HG03469 (cell line): ENCODE results near the gene DMWD.

Source experiments
- ATAC-seq: cut with Tn5 transposase; IDR thresholded peaks from one replicate; pipeline ENCODE4 v1.9.1; 2021; ENCODE audit warnings: mild to moderate bottlenecking, moderate library complexity, moderate number of reproducible peaks; ENCODE audit not compliant: unreplicated experiment

Gene DMWD, protein sequence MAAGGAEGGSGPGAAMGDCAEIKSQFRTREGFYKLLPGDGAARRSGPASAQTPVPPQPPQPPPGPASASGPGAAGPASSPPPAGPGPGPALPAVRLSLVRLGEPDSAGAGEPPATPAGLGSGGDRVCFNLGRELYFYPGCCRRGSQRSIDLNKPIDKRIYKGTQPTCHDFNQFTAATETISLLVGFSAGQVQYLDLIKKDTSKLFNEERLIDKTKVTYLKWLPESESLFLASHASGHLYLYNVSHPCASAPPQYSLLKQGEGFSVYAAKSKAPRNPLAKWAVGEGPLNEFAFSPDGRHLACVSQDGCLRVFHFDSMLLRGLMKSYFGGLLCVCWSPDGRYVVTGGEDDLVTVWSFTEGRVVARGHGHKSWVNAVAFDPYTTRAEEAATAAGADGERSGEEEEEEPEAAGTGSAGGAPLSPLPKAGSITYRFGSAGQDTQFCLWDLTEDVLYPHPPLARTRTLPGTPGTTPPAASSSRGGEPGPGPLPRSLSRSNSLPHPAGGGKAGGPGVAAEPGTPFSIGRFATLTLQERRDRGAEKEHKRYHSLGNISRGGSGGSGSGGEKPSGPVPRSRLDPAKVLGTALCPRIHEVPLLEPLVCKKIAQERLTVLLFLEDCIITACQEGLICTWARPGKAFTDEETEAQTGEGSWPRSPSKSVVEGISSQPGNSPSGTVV

DNA sequence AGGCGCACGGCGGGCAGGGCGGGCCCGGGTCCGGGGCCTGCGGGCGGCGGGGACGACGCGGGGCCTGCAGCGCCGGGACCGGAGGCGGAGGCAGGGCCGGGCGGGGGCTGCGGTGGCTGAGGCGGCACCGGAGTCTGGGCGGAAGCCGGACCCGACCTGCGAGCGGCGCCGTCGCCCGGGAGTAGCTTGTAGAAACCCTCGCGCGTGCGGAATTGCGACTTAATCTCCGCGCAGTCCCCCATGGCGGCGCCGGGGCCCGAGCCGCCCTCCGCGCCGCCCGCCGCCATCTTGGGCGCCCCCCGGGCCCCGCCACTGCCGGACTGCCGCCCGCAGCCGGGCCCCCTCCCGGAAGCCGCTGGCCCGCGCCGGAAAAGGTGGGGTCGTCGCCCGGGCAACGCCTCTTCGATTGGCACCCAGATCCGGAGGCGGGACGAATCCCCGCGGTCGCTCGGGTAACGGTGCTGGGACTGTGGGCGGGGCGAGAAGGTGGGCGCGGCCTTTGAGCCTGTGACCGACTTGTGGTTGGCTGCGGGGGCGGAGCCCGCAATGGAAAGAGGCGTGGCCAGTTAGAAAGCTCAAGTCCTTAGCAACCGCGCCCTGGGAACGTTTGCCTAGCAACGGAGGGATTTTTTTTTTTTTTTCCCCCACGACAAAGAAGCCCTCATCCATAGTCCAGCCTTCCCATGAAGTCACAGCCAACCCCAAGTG, at the start of gene DMWD:
Gene DMWD (minus strand): TSS at position 376 of the 708 bp plus-strand sequence. CDS start 89 bp downstream, at position 287.
- ATAC-seq = peak; percentile 65

DNA sequence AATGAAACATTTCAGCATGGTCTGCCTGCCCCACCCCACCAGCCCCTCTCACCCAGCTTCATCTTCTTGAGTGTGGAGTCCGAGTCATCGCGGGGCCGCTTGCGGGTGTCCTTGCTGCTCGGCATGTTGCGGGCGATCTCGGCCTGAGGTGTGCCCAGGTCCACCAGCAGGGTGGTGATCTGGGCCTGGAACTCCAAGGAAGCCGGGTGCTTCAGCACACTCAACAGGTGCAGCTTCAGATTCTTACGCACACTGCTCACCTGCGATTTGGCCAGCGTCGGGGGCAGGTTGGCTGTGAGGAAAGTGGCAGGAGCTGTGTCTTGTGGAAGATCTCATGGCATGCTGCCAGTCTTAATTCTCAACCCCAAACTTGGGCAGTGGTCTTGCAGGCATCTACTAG, 49.6 kb upstream of the DMWD start:
- ATAC-seq = no peak

DNA sequence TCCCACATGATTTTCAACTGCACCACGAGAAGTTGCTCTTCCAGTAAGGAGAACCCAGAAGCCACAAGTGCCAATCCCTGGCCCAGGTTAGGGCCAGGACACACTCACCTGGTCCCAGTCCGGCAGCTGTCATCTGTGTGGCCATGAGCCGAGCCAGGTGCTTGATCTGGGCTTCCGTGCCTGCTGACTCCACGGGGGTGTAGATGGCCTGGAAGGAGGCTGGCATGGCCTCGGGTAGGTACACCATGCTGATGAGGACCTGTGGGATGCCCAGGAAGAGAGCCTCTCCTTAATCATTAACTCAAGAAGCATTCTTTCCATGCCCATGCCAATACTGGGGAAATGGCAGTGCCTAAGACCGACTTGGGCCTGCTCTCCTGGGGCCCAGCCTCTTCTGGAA, 42.3 kb upstream of the DMWD start:
- no peak for ATAC-seq

DNA sequence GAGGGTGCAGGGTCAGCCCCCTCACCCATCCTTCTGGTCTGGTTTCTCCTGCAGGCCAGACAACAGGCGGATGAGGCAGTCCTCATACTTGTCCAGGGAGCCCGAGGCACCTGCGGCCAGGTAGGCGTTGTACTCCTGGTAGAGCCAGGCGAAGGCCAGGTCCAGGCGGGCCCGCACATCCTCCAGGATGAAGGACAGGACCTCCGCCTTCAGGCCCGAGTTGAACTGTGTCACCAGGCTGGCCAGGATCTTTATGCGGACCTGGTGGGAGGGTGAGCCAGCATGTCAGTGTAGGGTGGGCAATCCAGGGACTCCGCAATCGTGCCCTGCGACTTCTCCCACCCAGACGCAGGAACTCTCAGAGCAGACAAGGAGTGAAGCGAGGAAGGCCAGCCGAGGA, 36.3 kb upstream of the DMWD start:
- ATAC-seq = no peak

DNA sequence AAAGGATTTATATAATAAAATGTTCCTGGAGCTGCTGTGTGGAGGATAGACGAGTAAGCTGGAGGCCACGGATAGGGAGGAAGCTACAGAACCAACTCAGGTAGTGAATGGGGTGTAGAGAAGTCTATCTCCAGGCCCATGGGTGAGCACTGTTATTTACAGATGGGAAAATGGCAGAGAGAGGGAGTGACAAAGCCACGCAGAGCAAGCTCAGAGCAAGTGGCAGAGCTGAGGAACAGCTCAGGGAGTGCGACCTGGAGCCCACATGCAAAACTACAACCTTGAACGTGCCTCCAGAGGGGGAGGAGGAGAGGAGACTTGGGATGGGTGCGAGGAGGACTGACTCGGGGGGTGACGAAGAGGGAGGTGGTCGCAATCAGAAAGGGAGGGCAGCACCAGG, 35.9 kb upstream of the DMWD start:
- no peak for ATAC-seq

DNA sequence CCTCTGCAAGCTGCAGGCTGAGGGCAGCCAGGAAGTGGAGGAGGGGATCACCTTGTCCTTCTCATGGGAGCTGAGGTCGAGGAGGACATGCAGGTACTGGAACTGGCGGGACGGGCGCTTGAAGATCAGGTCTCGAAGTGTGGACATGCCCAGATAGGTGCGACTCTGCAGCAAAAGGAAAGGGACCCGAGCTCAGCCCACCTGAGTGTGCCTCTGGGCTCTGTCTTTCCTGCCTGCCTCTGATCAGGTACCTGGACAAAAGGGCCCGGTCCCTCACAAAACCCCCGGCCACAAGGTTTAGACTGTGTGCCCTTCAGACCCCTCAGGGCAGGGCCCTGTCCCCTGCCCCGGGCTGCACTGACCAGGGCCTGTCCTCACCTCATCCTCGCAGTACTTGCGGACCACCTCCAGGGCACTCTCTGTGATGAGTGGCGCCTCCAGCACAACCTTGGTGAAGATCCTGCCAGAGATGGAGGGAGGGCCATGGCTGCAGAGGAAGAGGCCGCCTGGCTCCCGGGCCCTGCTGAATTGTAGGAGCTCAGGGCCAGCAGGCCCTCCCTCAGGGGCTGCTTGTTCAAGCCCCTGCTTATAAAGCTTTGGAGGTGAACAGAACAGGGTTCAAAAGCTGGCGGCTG, 34.9 kb upstream of the DMWD start:
- ATAC-seq = no peak

DNA sequence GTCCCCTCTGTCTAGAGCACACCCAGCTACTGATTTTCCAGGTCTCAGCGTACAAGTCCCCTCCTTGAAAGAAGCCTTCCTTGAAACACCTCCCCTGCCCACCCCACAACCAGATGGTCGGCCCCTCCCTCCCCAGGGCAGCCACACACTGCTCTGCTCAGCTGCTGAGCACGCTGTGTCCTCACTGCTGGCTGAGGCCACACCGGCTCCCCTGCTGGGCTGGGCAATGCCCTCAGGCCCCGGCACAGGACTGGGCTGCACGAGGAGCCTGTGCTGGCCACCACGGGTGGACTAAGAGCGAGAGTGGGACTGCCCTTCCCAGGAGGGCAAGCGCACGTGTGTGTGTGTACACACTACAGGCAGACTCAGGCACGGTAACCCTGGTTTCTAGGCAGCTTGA, 34.3 kb upstream of the DMWD start:
- ATAC-seq = no peak

DNA sequence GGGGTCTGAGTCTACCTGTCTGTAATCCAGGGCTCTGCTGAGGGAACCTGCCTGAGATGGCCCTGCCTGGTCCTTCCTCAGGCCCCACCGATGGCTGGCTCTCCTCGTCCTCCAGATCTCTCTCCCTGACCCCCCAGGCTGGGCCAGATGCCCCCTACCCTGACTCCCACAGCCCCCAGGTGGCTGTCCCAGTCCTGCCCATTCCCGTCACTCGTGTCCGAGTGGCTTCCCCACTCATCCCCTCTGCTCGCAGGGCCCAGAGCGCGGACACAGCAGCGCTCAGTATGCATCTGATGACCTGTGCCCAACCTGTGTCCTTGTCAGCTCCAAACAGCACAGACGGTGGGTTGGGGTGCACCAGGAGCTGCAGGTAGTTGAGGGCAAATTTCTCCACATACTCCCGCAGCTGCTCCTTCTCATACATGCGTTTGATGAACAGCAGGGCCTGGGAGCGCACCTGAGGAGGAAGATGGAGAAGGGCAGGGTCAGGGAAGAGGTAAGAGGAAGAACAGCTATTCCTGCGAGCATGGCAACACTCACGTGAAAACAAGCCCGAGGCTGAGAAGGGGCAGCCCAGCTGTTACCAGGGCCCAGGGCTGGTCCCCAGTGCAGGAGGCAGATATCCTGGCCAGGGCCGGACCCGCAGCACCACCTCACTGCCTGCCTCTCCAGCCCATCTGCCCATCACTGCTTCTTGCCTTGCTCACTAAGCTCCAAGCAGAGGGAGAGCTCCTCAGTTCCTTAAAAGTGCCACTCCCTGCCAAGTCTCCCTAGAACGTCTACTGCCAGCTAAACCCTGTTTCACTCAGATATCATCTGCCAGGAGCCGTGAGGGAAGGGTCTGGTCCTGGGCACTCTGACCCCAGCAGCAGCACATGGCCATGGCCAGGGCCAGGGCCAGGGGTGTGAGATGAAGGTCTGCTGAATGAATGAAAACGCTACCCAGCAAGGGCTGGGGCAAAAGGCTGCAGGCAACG, 33.6 kb upstream of the DMWD start:
- ATAC-seq = no peak

DNA sequence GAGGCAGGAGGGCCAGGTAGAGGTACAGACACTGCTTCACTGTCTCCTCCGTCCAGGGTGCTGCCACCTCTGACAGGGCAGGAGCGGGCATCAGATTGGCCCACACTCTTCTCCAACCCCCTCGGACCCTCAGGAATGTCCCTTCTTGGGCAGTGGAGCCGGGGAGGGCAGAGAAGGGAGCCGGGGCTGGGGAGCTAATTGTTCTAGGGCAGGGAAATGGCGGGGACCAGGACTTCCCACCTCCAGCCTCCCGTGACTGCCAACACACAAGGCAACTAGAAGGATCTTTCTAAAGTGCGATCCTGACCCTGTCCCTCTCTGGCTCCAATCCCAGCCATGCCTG, 32.6 kb upstream of the DMWD start:
- ATAC-seq = no peak

DNA sequence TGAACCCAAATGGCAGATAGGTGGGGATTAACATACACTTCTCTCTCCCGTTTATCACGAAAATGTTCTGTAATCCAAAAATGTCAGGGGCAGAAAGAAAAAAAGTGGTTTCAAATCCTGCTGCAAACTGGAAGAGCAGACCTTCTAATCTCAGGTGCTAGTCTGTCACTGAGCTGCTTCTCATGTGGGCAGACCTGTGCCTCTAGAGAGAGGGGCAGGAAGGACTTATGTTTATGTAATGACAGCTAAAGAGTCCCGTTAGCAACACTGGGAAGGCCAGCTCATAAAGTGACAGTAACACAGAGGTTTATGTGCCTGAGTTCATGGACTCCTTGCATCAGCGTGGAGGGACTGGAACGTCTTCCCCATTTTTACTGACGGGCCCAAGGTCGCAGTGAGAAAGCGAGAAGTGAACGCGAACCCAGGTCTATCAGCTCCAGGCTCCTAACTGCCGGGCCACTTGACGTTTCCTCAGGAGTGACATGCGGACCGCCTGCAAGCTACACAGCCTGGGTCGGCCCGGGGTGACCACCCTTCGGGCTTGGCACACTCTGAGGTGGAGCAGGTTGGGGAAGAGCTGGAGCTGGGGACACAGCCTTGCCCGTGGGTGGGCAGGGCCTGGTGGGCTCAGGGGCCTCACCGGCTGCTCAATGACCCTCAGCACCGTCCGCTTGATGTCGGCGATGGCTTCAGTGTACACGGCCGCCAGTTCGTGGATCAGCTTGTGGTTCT, 32.1 kb upstream of the DMWD start:
- no peak for ATAC-seq

DNA sequence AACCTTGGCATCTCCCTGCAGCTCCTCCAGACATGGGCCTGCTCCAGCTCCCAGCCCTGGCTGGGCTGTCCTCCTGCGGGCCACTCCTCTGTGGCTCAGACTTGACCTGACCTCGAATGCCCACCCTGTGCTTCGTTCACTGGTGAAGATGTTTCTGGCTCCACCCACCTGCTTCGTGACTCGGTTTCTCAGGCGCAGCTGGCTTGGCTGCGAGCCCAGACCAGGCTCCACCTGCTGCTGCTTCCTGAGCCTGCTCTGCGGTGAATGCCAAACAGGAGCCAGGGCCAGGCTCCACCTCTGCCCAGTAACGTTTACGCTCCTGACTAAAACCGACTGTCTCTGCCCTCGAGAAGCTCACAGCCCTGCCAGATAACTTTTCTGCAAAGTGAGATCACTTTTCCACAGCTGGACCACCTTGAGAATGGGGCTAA, 31.4 kb upstream of the DMWD start:
- ATAC-seq = no peak

DNA sequence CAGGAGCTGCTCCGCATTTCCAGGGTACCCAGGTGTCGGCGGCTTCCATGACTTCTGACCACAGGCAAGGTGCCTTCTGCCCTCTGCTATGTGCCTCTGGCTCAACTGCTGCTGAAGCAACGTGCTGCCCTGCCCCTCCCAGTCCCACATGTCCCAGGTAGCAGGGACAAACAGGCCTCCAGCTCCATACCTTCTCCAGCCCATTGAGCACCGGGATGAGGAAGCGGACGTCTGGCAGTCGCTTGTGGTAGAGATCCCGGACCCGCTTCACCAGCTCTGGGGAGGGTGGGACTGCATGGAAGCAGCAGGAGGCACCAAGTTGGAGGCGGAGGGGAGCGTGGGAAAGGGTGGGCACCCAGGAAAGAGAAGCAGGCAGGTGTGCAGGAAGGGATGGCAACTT, 30.5 kb upstream of the DMWD start:
- ATAC-seq = no peak

DNA sequence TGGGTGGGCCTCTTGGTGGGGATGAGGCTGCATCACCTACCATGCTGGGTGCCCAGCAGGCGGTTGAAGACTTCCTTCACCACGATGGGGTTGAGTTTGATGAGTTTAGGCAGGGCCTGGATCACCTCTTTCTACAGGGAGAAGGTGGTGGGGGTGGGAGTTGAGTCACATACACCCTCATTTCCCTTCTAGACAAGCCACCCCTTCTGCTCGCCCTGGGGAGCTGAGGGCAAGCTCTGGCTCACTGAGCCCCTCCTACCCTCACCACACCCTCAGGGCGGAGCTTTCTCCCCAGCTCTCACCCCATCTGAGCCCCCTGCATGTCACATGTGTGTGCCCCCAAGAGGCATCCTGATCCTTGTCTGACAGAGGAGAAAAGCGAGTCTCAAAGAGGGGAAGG, 30.1 kb upstream of the DMWD start:
- ATAC-seq = no peak

DNA sequence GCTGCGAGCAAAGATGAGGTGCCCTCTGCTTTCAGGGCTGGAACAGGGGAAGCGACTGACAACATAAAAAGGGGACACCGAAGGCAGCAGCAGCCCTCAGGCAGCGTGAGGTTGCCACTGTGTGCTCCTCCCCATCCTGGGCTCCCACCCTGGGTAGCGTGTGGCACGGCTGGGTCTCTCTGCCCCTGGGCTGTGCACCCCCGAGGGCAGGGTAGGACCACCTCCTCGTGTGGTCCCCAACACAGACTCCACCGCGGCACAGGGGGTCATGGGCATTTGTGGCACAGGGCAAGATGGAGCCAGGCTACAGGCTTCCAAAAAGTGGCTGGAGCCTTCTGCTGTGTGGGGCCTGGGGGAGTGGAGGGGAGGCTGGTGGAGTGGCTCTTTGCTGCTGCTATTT, 28.9 kb upstream of the DMWD start:
- no peak for ATAC-seq

DNA sequence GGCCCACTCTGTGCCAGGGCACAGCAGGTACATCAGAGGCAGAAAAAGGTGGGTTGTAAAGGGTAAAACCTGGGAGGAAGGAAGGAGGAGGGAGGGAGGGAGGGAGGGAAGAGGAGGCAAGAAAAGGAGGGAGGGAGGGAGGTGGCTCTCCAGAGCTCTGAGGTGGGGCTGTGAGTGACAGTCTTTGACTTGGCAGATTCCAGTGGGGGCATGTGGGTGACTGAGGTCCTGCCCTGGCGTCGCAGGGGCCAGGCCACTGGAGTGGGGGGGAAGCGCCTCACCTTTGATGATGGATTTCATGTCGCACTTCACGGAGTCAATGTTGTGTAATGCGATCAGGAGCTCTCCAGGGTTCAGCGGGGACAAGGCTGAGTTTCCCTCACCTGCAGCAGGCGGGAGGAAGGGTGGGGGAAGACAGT, 28.5 kb upstream of the DMWD start:
- no peak for ATAC-seq

DNA sequence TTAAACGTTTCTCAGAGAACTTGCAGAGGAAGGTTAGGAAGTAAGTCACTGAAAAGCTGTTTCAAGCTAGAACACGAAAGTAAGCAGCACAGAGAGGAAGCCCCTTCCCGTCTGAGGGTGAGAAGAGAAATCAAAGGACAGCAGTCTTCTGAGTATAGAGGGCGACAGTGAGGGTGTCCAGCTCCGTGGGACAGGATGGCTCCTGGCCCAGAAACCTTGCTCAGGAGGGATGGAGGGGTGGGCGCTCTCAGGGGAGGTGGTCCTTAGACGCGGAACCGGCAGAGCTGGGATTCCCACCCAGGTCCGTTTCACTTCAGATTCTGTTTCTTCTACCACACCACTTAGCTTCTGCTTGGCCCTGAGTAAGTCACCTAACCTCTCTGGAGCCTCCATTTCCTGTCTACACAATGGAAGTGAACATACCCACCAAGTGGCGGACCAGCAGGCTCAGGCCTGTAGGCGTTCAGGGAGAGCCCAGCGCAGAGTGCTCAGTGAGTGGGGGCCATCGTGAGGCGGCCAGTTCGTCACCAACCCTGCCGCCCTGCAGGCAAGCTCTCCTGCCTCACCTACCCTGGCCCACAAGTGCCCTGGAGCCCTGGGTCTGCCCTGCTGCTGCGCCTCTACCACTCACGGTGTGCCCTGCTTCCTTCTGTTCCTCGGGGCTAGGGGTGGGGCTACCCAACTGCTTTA, 27.9 kb upstream of the DMWD start:
- ATAC-seq = no peak

DNA sequence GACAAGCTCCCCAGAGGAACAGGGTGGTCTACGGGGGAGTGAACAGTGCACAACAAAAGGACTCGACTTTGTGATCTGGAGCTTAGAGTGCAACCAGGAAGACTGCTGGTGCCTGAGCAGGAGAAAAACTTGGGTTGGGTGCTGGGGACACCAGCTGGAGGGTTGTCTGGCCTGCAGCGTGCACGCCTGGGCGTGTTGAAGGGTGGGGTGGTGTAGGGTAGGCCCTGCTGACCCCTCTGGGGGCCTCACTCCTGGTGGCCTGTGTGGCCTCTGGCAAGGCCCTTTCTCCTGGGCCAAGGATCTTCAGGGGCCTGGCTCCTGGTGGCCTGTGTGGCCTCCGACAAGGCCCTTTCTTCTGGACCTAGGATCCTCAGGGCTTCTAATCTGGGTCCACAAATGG, 27.1 kb upstream of the DMWD start:
- ATAC-seq = no peak

DNA sequence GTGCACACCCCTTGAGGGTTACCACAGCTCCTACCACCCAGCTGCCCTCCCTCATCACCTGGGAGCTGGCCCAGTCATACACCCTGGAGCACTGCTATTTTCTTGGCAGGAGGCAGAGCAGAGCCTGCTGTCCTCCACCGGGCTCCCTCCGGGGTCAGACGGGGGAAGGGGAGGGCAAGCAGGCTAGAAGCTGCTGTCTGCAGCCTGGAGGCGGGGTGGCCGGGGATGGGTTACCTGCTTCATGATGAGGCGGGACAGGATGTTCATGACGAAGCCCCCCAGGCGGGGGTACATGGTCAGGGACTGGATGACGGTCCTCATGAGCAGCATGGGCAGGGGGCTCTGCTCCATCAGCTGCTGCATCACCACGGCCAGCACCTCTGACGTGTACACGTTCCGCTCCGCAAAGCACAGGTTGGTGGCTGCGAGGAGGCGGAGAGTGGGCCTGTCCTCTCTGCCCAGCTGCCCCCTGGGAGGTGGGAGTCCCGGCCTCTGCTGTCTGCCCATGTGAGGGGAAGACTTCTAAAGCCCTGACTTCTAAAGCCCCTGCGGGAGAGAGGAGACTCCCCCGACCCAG, 25.2 kb upstream of the DMWD start:
- no peak for ATAC-seq
